Nephron (organoid): ENCODE results near the gene EGFLAM.

Source experiments
- H3K27ac Mint-ChIP-seq, 3 experiments: 2 replicates each; pipeline ENCODE4 v1.8.0; 2020; ENCODE audit warnings: mixed read lengths in 3 of 3, mild to moderate bottlenecking in 2 of 3, moderate library complexity in 1 of 3
- H3K27me3 Mint-ChIP-seq: 2 replicates; pipeline ENCODE4 v1.8.0; 2021; ENCODE audit warnings: low read depth, mild to moderate bottlenecking, moderate library complexity, mixed read lengths
- H3K36me3 Mint-ChIP-seq: 2 replicates; pipeline ENCODE4 v1.8.0; 2020; ENCODE audit warnings: low read depth, mixed read lengths
- H3K4me1 Mint-ChIP-seq: 2 replicates; pipeline ENCODE4 v1.8.0; 2020; ENCODE audit warnings: mixed read lengths
- H3K4me3 Mint-ChIP-seq, 3 experiments: 2 replicates each; pipeline ENCODE4 v1.8.0; 2020; ENCODE audit warnings: mild to moderate bottlenecking in 3 of 3, mixed read lengths in 3 of 3, moderate library complexity in 2 of 3
- H3K9me3 Mint-ChIP-seq: 2 replicates; pipeline ENCODE4 v1.8.0; 2020; ENCODE audit warnings: mixed read lengths
- TF ChIP-seq, protein P1 (sequence below), 3 experiments: fragments of 200-600 bp; sonication (generic); IDR thresholded peaks; one replicate each; pipeline ENCODE4 v1.5.0; 2021; ENCODE audit warnings: antibody characterized with exemption in 3 of 3; ENCODE audit not compliant: unreplicated experiment in 3 of 3

Gene EGFLAM

DNA sequence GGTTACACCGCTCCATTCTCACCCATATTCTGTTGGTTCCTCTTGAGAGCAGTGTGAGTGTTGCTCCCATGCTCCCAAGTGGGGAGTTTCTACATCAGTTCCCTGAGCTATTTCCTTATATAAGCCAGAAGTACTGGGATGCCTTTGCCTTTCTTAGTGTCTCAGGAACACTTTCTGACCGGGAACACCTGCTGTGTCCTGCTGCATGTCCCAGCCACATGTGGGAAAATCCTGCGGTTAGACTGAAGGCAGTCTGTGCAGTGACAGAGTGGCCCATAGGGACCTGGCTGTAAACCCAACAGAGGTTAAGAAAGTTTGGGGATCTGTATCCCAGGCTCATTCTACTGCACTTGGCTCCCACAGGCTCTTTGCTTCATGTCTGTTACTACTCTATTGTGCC lies 126.0 kb downstream of the EGFLAM start:
- H3K27ac Mint-ChIP-seq: no peak overlapping the region
- H3K4me1 Mint-ChIP-seq: peaks cover 23% of the 10 kb centered on the region
- H3K4me3 Mint-ChIP-seq: no peak overlapping the region
- no peaks in the 10 kb centered on the region for H3K9me3 Mint-ChIP-seq
- TF ChIP-seq, protein P1, sequence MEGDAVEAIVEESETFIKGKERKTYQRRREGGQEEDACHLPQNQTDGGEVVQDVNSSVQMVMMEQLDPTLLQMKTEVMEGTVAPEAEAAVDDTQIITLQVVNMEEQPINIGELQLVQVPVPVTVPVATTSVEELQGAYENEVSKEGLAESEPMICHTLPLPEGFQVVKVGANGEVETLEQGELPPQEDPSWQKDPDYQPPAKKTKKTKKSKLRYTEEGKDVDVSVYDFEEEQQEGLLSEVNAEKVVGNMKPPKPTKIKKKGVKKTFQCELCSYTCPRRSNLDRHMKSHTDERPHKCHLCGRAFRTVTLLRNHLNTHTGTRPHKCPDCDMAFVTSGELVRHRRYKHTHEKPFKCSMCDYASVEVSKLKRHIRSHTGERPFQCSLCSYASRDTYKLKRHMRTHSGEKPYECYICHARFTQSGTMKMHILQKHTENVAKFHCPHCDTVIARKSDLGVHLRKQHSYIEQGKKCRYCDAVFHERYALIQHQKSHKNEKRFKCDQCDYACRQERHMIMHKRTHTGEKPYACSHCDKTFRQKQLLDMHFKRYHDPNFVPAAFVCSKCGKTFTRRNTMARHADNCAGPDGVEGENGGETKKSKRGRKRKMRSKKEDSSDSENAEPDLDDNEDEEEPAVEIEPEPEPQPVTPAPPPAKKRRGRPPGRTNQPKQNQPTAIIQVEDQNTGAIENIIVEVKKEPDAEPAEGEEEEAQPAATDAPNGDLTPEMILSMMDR (IDR thresholded peaks at IDR 0.05; ENCODE audit: unreplicated experiment in 3 of 3): no peak
- no peaks in the 10 kb centered on the region for H3K36me3 Mint-ChIP-seq
- peaks cover 4% of the 10 kb centered on the region for H3K27me3 Mint-ChIP-seq

DNA sequence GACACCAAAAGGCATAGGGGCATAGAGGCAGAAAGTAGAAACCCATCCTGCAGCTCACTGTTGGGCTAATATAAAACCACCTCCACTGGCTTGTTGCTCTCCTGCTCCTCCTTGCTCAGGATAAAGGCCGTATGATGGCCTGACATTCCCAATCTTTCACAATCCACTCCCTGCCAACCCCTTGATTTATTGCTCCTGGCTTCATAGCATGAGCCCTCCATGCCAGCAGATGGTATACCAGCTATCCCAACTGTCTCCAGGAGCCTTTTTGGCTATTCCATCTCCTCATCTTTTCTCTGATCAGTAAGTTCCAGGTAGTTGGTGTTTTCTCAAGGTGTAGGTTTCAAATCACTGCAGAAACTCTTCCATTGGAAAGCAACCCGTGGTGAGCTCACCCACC lies 128.8 kb downstream of the EGFLAM start:
- Mint-ChIP-seq H3K27ac (no peak overlapping the region), H3K27me3 (peaks cover 4% of the 10 kb centered on the region), H3K4me3 (no peak overlapping the region), H3K4me1 (peaks cover 5% of the 10 kb centered on the region), H3K36me3 (peaks cover 3% of the 10 kb centered on the region), H3K9me3 (no peaks in the 10 kb centered on the region)
- TF ChIP-seq, protein P1 (IDR thresholded peaks at IDR 0.05; ENCODE audit: unreplicated experiment in 3 of 3): no peak

DNA sequence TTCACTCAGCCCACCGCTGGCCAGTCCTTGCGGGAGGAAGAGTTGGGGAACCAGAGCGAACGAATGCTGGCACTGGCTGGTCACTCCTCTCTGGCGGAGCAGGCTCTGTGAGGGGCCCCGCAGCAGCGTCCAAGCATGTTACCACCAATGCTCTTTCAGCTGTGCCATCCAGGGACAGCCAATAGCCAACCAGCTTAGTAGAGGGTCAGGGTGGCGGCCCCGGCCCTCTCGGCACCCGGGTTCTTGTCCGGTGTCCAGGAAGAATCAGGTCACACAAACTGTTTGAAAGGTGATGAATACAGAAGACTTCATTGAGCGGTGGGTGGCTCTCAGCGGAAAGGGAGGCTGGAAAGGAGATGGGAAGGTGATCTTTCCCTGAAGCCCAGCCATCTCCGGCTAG lies 135.3 kb downstream of the EGFLAM start:
- H3K27ac Mint-ChIP-seq: no peak overlapping the region
- no peaks in the 10 kb centered on the region for H3K4me1 Mint-ChIP-seq
- no peak overlapping the region for H3K4me3 Mint-ChIP-seq
- TF ChIP-seq, protein P1 (IDR thresholded peaks at IDR 0.05; ENCODE audit: unreplicated experiment in 3 of 3): no peak
- peaks cover 3% of the 10 kb centered on the region for H3K36me3 Mint-ChIP-seq
- no peaks in the 10 kb centered on the region for H3K27me3 Mint-ChIP-seq
- H3K9me3 Mint-ChIP-seq: no peaks in the 10 kb centered on the region

DNA sequence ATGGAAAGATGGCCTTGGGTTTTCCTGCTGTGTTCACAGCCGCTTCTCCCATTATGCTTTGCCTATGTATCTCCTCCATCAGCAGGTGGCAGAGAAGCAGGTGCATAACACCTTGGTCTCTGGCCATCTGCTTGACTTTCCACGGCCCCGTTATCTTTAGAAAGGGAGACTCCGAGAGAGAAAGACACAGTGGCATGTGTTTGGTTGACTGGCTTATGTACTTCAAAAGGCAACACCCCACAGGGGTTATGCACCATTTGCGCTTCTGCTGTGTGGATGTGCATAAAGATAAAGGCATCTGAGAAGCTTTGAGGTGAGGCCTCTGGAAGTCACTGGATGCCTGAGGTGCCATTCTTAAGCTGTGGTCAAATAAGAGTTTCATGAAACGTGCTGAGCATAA lies 138.4 kb downstream of the EGFLAM start:
- Mint-ChIP-seq H3K27me3 (no peaks in the 10 kb centered on the region), H3K9me3 (no peaks in the 10 kb centered on the region), H3K4me3 (no peak overlapping the region), H3K27ac (no peak overlapping the region), H3K36me3 (peaks cover 3% of the 10 kb centered on the region), H3K4me1 (no peaks in the 10 kb centered on the region)
- TF ChIP-seq, protein P1 (IDR thresholded peaks at IDR 0.05; ENCODE audit: unreplicated experiment in 3 of 3): no peak

DNA sequence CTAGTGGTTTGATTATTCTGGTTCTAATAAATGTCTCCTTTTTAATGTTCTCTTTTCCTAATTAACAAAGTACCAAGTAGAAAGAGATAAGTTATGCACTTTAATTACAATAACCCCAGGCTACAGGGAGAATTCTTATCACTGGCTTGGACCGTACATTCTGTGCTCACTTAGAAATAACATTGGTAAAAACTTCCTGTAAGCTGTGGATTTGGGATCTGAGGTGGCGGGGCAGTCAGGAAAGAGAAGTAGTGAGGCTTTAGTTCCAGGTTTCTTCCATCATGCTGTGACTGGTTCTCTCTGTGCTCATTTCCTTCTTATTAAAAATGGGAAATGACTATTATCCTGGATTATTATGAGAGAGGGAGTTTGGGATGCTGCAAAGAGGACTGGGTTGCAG lies 142.0 kb downstream of the EGFLAM start:
- Mint-ChIP-seq H3K27ac (no peak overlapping the region), H3K4me1 (no peaks in the 10 kb centered on the region), H3K27me3 (no peaks in the 10 kb centered on the region), H3K9me3 (no peaks in the 10 kb centered on the region), H3K36me3 (no peaks in the 10 kb centered on the region), H3K4me3 (no peak overlapping the region)
- TF ChIP-seq, protein P1 (IDR thresholded peaks at IDR 0.05; ENCODE audit: unreplicated experiment in 3 of 3): no peak

DNA sequence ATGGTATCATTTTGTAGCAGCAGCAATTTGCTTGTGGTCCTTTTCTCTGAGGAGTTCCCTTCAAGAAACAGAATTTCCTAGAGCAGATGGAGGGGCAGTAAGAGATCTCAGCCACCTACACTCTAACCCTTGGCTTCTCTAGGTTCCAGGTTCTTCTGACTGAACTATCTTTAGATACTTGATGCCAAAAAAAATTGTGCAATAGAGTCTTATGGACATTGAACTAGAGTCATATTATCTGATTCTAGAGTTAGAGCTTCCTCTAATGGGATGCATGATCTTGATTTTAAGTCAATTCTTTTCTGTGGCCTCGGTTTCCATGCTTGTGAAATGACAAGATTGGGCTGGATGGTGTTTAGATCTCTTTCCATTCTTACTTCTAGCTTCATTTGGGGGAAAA lies 142.8 kb downstream of the EGFLAM start:
- H3K4me1 Mint-ChIP-seq: no peaks in the 10 kb centered on the region
- H3K36me3 Mint-ChIP-seq: no peaks in the 10 kb centered on the region
- no peaks in the 10 kb centered on the region for H3K27me3 Mint-ChIP-seq
- no peaks in the 10 kb centered on the region for H3K9me3 Mint-ChIP-seq
- TF ChIP-seq, protein P1 (IDR thresholded peaks at IDR 0.05; ENCODE audit: unreplicated experiment in 3 of 3): no peak
- H3K27ac Mint-ChIP-seq: no peak overlapping the region
- H3K4me3 Mint-ChIP-seq: no peak overlapping the region
